ENCODE measurements around the gene MTCL1. TPM values are rescaled to one million over a fixed set of nuclear protein-coding genes. Genes with fewer than 3 reads are reported as not detected.

MTCL1 gene
- total and polyA plus RNA-seq, 8 donors: 7.1 to 16.0 (median 11.9) TPM

- Histone ChIP-seq H3K27me3 (no peaks in the 10 kb centered on the region), H3K4me3 (no peak overlapping the region), H3K9me3 (no peaks in the 10 kb centered on the region), H3K4me1 (no peaks in the 10 kb centered on the region), H3K36me3 (no peaks in the 10 kb centered on the region), H3K27ac (no peak overlapping the region)
- DNase-seq: peak in 1 of 4 donors; percentile 39
- no peak for TF ChIP-seq CTCF (IDR thresholded peaks at IDR 0.05)
- intact Hi-C loops (cut with DNase I): no loop called here
- no peak for ATAC-seq
These were observed 42.1 kb downstream of the MTCL1 start for GRCh38 chr18:8747440-8747937.

- no peaks in the 10 kb centered on the region for H3K9me3 ChIP-seq
- H3K4me1 ChIP-seq: no peaks in the 10 kb centered on the region
- peak in 1 of 4 donors; percentile 31 for DNase-seq
- H3K27ac ChIP-seq: no peak overlapping the region
- H3K4me3 ChIP-seq: no peak overlapping the region
- H3K36me3 ChIP-seq: no peaks in the 10 kb centered on the region
- intact Hi-C loops (cut with DNase I): no loop called here
- no peaks in the 10 kb centered on the region for H3K27me3 ChIP-seq
- ATAC-seq: no peak
- no peak for TF ChIP-seq CTCF (IDR thresholded peaks at IDR 0.05)
These were observed 44.1 kb downstream of the MTCL1 start for GRCh38 chr18:8749492-8749891.

- Histone ChIP-seq H3K4me1 (no peaks in the 10 kb centered on the region), H3K36me3 (no peaks in the 10 kb centered on the region), H3K27ac (no peak overlapping the region), H3K27me3 (no peaks in the 10 kb centered on the region), H3K4me3 (no peak overlapping the region), H3K9me3 (no peaks in the 10 kb centered on the region)
- DNase-seq (peak in 1 of 4 donors; percentile 64), ATAC-seq (no peak)
- intact Hi-C loops (cut with DNase I): no loop called here
- no peak for TF ChIP-seq CTCF (IDR thresholded peaks at IDR 0.05)
These were observed 45.6 kb downstream of the MTCL1 start for GRCh38 chr18:8750954-8751415.

- intact Hi-C loops (cut with DNase I): no loop called here
- Histone ChIP-seq H3K4me1 (no peaks in the 10 kb centered on the region), H3K4me3 (no peak overlapping the region), H3K27ac (no peak overlapping the region), H3K27me3 (no peaks in the 10 kb centered on the region), H3K9me3 (no peaks in the 10 kb centered on the region), H3K36me3 (no peaks in the 10 kb centered on the region)
- DNase-seq (no peak), ATAC-seq (no peak)
- no peak for TF ChIP-seq CTCF (IDR thresholded peaks at IDR 0.05)
These were observed 46.3 kb downstream of the MTCL1 start for GRCh38 chr18:8751692-8752091.

GRCh38 chr18:8752329-8752728 is 47.0 kb downstream of the MTCL1 start:
- no peaks in the 10 kb centered on the region for H3K27me3 ChIP-seq
- H3K4me3 ChIP-seq: no peak overlapping the region
- ATAC-seq (no peak), DNase-seq (no peak)
- intact Hi-C loops (cut with DNase I): no loop called here
- no peak overlapping the region for H3K27ac ChIP-seq
- no peak for TF ChIP-seq CTCF (IDR thresholded peaks at IDR 0.05)
- no peaks in the 10 kb centered on the region for H3K9me3 ChIP-seq
- no peaks in the 10 kb centered on the region for H3K4me1 ChIP-seq
- H3K36me3 ChIP-seq: no peaks in the 10 kb centered on the region

Data from left lung (tissue), 10 donors.